Measurements from ENCODE around the gene RTN4IP1.

RTN4IP1 gene

DNA sequence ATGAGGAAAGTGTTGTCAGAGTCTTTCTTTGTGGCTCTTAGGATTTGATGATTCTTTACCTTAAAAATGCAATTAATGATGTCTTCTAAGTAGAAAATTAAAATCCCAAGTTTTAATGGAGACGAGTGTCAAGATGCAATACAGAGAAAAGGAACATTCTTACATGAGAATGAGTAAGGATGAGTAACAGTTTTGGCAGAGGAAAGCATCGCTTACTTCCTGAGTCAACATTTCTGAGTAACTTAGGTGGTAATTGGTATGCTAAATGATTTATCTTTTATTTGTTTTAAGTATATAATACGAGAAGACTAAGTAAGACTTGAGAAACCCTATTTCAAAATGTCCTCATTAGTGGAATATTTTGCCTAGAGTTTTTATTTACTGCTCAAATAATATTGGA lies 101.3 kb downstream of the RTN4IP1 start:
- peak overlapping the region; percentile 69 for H3K27ac ChIP-seq
- TF ChIP-seq, protein P1, sequence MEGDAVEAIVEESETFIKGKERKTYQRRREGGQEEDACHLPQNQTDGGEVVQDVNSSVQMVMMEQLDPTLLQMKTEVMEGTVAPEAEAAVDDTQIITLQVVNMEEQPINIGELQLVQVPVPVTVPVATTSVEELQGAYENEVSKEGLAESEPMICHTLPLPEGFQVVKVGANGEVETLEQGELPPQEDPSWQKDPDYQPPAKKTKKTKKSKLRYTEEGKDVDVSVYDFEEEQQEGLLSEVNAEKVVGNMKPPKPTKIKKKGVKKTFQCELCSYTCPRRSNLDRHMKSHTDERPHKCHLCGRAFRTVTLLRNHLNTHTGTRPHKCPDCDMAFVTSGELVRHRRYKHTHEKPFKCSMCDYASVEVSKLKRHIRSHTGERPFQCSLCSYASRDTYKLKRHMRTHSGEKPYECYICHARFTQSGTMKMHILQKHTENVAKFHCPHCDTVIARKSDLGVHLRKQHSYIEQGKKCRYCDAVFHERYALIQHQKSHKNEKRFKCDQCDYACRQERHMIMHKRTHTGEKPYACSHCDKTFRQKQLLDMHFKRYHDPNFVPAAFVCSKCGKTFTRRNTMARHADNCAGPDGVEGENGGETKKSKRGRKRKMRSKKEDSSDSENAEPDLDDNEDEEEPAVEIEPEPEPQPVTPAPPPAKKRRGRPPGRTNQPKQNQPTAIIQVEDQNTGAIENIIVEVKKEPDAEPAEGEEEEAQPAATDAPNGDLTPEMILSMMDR (conservative IDR thresholded peaks at IDR 0.05), result no peak

GRCh38 chr6:106527117-106527516 lies 102.2 kb downstream of the RTN4IP1 start:
- TF ChIP-seq, protein P1 (conservative IDR thresholded peaks at IDR 0.05), result no peak
- H3K27ac ChIP-seq, result peak overlapping the region; percentile 69

- peak overlapping the region; percentile 69 for H3K27ac ChIP-seq
- TF ChIP-seq, protein P1 (conservative IDR thresholded peaks at IDR 0.05), result no peak
Observed at GRCh38 chr6:106525882-106526275, 103.4 kb downstream of the RTN4IP1 start.

GRCh38 chr6:106525107-106525881 lies 104.0 kb downstream of the RTN4IP1 start:
- peak overlapping the region; percentile 69 for H3K27ac ChIP-seq
- TF ChIP-seq, protein P1 (conservative IDR thresholded peaks at IDR 0.05), result no peak

GRCh38 chr6:106522562-106523250 lies 106.6 kb downstream of the RTN4IP1 start:
- TF ChIP-seq, protein P1 (conservative IDR thresholded peaks at IDR 0.05), result no peak

More at GRCh38 chr6:106522562-106523250, 106.6 kb downstream of the RTN4IP1 start:
- peak overlapping the region; percentile 69 for H3K27ac ChIP-seq

Data from VCaP (cell line).